Activated CD4-positive, alpha-beta T cell treated with anti-CD3 and anti-CD28 coated beads for 48 hours (primary cell): ENCODE results near the gene CD3E.

Experiments used
- DNase-seq: peaks from one replicate; pipeline ENCODE4 v3.0.0-alpha.2; 2020

CD3E gene

DNA sequence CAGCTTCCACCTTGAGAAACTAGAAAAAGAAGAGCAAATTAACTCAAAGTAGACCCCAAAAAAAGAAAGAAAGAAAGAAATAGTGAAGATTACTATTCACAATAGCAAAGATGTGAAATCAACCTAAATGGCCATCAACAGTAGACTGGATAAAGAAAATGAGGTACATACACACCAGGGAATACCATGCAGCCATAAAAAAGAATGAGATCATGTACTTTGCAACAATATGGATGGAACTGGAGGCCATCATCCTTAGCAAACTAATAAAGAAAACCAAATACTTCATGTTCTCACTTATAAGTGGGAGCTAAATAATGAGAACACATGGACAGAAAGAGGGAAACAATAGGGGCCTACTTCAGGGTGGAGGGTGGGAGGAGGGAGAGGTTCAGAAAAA is 24.2 kb downstream of the CD3E start:
- no peak for DNase-seq

DNA sequence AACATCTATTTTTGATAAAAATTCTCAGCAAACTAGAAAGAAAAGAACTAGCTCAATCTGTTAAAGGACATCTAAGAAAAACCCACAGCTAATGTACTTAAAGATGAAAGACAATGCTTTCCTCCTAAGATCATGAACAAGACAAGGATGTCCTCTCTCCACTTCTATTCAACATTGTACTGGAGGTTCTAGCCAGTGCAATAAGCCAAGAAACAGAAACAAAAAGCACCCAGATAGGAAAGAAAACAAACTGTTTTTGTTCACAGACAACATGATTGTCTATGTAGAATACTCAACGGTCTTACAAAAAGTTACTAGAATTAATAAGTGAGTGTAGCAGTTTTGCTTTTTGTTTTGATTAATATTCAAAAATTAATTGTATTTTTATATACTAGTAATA is 30.2 kb downstream of the CD3E start:
- no peak for DNase-seq

DNA sequence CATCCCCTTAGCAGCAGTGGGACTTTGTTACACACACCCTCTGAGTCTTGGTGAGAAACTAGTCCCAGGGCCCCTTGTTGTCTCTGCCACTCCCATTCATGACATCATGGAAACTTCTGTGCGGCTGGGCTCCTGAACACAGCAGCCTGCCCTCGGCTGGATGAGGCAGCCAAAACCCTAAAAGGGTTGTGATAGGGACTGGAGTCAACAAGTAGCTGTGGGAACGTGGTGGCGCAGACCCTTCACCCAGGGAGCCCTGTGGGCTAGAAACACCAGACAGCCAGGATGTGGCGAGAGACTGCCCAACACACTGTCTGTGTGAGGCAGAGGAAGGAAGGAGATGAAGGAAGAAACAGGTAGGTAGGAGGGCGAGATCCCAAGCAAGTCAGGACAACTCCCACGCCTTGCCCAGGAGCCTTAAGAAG is 34.1 kb downstream of the CD3E start:
- DNase-seq: peak; percentile 89

DNA sequence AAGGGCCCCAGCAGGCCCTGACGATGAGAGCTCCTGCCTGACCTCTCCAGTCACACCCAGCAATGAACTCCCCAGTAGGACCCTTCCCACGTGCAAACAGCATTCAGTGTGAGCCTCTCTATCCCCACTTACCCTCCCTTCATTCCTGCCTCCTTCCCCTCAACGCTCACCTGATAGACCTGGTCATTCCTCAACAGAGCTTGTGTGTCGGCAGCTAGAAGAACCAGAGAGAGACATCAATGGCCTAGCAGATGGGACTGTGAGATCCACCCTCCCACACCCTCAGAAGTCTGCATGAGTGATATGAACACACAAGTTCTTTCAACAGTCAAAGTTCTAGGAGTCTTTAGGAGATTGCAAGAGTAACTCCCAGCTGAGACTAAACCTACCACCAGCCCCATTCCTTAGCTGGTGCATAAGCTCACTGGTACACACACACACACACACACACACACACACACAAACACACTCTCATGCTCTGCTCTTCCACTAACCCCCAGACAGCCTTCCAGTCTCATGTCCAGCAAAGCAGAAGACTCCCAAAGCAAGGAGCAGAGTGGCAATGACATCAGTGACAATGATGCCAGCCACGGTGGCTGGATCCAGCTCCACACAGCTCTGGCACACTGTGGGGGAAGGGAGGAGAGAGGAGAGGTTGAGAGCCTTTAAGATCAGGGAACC is 34.9 kb downstream of the CD3E start:
- DNase-seq: peak; percentile 39

DNA sequence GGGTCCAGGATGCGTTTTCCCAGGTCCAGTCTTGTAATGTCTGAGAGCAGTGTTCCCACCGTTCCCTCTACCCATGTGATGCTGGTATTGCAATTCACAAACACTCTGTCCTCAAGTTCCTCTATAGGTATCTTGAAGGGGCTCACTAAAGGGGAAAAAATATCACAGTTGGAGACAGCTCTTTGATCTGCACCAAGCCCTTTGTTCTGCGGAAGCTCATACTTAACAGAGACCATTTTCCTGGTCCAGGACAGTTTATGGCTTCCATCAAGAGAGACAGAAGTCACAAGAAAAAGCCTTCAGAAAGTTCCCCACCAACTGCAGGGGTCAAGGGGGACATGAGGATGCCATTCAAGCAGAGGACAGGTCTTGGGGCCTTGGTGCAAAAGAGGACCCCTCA is 35.9 kb downstream of the CD3E start:
- DNase-seq: no peak

DNA sequence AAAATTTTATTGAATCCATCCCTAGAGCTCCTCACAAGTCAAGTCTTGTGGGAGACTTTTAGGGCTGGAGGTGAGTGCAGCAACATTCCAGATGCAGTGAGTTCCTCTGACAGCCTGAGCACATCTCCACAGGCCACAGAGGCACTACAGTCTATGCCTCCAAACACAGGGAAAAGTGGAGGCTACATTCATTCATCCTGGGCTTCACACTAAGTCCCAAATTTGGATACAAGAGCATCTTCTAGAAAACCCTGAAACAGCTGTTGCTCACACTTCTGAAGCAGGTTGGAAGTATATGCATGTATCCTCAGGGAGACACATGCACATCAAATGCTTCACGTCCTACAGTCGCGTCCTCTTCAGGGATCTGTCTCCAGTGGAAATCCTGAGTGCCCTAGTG is 36.7 kb downstream of the CD3E start:
- DNase-seq: no peak

DNA sequence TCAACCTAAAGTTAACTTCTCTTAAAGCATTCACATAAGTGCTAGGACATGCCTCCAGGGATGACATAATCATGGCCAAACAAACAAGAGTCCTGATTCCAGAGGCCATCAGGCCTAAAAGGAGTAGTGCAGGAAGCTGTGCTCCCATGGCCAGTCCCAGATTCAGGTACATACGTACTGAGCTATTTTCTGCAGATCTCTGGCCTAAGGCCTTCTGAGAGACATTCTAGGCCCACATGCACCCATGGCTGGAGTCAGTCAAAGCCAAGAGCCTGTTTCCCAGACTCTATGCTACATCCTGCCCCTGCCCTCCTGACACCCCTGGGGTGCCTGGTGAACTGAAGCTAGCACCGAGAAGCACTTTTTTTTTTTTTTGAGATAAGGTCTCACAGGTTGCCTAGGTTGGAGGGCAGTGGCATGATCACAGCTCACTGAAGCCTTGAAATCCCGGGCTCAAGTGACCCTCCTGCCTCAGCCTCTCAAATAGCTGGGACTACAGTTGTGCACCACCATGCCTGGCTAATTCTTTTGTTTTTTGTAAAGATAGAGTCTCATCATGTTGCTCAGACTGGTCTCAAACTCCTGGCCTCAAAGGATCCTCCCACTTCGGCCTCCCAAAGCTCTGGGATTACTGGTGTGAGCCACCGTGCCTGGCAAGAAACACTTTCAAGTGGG is 37.4 kb downstream of the CD3E start:
- no peak for DNase-seq

DNA sequence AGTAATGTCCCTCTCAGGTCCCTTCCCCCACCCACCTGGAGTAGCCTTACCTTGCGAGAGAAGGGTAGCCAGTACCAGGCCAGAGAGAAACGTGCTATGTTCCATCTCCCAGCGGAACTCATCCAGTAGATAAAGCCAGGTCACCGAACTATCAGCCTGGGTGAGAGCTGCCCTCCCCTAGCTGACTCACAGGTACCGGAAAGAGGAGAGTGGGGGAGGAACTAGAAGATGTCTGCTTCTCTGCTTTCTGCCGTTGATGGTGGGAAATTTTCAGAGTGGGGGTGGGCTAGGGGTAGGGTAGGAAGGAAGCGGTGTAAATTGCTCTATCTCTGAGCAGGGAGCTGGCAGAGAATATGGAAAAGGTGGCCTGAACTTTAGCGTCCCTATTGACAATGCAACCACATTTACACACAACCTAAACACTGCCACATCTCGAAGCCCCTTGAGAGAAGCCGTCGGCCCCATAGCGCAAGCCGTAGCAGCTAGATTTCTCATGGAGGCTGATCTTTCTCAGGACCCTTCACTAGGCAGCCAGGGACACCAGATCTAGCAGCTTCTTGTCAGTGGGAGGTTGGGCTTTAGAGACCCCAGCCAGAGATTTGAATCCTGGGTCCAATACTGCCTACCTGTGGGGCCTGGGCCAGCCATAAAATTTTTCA is 38.1 kb downstream of the CD3E start, which contains the start of gene CD3D:
TSS of gene CD3D (minus strand) at position 203 of the 659 bp plus-strand sequence. CDS start at position 105, 98 bp downstream.
- peak; percentile 77 for DNase-seq

DNA sequence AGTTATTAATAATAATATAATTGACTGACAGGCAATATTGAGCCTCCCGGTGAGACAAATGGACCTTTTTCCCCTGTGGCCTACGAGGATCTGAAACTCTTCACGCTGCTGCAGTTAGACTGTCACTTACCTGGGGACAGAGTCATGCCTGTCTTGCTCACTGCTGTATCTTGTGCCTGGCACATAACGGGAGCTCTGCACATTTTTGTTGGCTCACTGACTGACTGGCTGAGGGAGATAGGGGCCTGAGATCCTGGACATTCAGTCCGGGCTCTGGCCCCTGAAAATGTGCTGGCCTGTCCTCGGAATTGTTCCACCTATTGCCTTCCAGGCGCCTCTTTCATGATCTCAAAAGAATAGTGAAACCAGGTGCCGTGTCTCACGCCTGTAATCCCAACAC is 38.7 kb downstream of the CD3E start:
- peak; percentile 52 for DNase-seq

DNA sequence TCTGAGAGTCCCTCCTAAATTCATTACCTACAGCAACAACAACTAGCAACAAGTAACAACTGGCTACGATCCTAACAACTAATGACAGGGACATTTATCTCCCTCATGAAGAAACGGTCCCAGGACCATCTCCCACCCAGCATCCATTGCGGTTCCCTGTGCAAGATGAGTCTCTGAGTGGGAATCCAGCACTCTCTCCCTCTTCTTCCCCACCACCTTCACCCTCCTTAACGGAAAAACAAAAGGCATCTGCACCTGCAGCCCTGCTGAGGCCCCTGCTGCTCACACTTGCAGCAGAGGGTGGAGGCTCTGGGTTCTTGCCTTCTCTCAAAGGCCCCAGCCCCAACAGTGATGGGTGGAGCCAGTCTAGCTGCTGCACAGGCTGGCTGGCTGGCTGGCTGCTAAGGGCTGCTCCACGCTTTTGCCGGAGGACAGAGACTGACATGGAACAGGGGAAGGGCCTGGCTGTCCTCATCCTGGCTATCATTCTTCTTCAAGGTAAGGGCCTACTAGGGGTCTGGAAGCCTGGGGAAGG is 39.5 kb downstream of the CD3E start, which contains the start of gene CD3G:
TSS of gene CD3G (plus strand) at position 364 of the 535 bp plus-strand sequence. CDS start at position 444, 80 bp downstream.
- peak; percentile 81 for DNase-seq

DNA sequence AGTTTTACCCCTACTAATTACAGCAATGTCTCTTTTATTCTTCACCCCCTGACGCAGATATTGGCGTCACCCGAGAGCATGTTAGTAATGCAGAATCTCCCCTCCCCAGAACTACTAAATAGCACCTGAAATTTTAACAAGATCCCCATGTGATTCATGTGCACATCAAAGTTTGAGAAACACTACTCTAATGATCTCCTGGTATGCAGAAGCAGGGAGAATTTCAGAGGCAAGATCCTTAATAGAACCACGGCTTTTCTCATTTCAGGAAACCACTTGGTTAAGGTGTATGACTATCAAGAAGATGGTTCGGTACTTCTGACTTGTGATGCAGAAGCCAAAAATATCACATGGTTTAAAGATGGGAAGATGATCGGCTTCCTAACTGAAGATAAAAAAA is 44.9 kb downstream of the CD3E start:
- no peak for DNase-seq

DNA sequence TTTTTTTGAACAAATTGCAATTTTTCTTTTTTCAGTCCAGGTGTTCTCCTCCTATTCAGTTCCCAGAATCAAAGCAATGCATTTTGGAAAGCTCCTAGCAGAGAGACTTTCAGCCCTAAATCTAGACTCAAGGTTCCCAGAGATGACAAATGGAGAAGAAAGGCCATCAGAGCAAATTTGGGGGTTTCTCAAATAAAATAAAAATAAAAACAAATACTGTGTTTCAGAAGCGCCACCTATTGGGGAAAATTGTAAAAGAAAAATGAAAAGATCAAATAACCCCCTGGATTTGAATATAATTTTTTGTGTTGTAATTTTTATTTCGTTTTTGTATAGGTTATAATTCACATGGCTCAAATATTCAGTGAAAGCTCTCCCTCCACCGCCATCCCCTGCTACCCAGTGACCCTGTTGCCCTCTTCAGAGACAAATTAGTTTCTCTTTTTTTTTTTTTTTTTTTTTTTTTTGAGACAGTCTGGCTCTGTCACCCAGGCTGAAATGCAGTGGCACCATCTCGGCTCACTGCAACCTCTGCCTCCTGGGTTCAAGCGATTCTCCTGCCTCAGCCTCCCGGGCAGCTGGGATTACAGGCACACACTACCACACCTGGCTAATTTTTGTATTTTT is 48.7 kb downstream of the CD3E start:
- DNase-seq: no peak

DNA sequence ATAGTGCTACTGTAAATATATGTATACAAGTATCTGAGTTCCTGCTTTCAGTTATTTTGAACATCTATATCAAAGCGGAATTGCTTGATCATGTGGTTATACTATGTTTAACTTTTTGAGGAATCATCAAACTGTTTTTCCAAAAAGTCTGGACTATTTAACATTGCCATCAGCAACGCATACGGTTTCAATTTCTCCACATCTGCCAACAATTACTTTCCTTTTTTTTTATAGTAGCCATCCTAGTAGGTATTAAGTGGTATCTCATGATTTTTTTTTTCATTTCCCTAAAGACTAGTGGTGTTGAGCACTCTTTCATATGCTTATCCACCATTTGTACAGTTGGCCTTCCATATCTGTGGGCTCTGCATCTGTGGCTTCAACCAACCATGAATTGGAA is 53.5 kb downstream of the CD3E start:
- DNase-seq: no peak

DNA sequence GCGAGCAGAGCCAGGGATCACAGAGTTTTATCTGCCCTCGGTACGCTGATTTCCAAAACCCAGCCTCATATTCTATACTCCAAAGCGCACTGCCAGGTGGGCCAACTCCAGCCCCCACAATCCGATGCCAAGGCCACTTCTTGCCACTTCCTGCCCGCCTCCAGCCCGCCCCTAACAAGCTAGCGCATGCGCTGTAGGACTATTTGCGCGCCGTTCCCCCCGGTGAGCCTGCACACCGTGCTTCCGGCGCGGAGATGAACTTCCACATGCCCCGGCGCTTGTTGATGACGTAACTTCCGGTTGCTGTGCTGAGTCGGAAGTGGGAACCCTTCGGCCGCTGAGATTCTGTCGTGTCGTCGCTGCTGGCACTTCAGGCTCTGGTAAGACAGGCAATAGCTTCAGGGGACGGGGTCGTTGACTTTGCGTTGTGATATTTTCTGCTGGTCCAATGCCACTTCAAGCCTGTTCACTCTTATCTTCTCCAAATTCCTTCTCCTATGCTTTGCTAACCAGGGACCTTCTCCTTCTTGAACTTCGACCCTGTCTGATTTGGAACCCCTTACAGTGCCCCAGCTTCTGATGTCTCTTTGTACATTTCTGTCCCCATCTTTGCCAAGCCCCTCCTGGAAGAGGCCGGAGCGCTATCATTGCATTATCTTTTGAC is 54.9 kb downstream of the CD3E start, which contains the start of gene UBE4A:
TSS of gene UBE4A (plus strand) at position 306 of the 664 bp plus-strand sequence. CDS start 5,481 bp downstream, outside the sequence.
- DNase-seq: peak; percentile 99

DNA sequence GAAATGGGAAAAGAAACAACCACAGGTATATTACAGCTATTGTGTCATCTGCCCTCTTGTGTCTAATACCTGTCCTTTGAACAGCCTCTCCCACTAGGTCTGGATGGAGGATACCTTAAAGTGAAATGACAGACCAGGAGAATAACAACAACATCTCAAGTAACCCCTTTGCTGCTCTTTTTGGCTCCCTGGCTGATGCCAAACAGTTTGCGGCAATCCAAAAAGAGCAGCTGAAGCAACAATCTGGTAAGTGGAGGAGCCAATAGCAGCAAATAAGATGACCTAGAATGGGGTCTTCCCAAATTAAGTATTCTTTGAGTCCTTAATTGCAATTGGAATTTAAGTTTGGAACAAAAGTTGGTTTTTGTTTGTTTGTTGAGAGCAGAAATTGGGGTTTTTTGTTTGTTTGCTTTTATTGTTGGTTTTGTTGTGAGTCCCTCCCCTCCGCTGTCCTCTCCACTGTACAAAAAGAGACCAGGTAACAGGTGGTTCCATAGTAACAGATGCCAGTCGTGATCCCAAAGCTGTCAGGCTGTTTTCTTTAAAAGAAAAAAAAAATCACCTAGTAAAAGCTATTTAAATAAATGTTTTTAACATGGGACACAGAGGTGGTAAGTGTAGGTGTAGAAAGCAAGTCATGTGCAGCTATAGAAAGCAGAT is 60.6 kb downstream of the CD3E start:
- DNase-seq: no peak
